GM18505 (cell line): ENCODE results near the gene IFNGR2.

ENCODE experiments used
- ATAC-seq: cut with Tn5 transposase; IDR thresholded peaks from one replicate; pipeline ENCODE4 v1.9.1; 2021; ENCODE audit not compliant: unreplicated experiment
- POLR2A ChIP-seq: IDR thresholded peaks from 4 replicates; pipeline ENCODE4 v1.6.1; 2011; ENCODE audit warnings: borderline replicate concordance; ENCODE audit not compliant: insufficient read depth, insufficient read length; ENCODE audit errors: extremely low read depth

IFNGR2 gene

DNA sequence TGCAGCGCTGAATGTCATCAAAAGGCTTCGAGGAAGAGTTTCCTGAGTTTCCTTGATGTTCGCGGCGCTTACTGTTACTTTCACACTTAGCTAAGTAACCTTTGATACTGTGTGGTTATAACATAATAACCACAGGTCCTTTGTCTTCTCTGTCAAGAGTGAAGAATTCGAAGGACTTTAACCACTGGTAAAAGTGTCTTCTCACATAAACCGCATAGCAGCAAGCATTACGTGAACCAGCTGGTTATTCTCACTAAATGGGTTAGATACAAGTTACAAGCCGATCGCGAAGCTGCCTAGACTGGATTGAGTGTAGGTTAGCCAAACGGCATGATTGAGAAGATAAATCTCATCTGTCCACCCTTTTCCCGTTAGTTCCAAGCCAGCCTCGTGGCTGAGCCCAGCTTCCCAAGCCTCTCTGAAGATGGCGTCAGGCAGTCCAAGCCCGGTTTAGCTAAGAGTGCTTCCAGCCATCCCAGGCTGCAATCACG, 18.3 kb upstream of the IFNGR2 start:
- no peak for ATAC-seq
- no peak for TF ChIP-seq POLR2A

DNA sequence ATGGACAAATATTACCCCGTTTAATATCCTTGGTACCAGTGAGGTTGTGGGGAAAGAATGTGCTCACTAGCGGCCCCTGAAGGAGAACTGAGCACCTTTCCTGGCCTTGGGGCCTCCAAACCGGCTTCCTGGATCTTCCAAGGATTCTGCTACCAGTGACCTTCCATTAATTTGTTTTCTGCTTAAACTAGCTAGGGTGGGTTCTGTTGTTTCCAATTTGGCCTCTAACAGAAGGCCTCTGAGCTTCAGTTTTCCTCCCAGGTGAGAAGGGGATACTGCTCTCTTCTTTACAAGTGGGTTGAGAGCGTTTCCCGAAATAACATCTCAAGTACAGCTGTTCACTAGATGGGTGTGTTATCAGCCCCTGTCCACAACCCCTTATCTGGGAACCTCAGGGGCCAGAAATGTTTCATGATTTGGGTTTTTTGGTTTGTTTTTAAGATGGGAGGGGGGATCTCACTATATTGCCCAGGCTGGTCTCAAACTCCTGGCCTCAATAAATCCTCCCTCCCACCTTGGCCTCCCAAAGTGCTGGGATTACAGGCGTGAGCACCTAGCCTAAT, 16.9 kb upstream of the IFNGR2 start:
- ATAC-seq: no peak
- no peak for TF ChIP-seq POLR2A

DNA sequence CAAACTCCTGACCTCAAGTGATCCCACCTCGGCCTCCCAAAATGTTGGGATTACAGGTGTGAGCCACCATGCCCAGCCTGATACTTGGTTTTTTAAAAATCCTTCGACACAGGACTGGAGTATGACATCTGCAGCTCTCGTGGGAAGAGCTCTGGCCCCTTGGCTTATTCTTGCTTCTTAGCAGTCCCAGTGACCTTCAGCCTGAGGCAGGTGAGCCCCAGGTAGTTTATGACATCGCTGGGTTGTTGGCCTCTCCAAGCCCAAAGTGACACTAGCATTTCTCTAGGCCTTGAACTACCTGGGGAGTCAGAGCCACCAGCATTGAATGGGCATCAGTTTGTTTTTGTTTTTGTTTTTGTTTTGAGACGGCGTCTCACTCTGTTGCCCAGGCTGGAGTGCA, 15.9 kb upstream of the IFNGR2 start:
- ATAC-seq: no peak
- TF ChIP-seq POLR2A: no peak

DNA sequence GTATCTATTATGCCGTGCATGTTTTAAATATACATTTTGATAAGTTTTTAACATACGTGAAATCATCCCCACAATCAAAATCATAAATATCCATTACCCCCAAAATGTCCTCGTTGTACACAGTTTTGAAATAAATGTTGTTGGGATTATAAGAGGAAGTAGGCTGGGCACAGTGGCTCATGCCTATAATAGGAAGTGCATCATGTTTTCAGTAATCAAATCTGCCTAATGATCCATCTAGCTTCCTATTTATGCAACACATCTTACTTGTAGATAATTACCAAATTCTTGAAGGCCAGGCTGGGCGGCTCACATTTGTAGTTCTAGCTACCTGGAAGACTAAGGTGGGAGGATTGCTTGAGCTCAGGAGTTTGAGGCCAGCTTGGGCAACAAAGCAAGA, 15.0 kb upstream of the IFNGR2 start:
- ATAC-seq: no peak
- TF ChIP-seq POLR2A: no peak

DNA sequence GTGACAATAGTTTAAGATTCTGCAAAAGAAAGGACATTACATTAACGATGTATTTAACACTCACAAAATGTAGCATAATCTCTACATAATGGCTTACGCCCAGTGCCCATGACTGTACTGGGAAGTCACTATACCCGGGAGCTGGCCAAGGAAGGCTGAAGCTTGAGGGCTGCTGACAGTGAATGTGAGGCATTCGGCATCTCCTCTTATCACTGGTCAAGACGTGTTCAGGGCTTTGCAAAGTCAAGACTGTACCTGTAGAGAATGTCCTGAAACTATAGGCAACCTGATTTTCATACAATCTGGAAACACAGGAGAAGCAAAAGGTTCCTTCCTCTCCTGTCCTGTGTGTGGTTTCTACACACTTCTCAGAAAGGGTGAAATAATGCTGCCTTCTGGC, 12.7 kb upstream of the IFNGR2 start:
- ATAC-seq: no peak
- no peak for TF ChIP-seq POLR2A

DNA sequence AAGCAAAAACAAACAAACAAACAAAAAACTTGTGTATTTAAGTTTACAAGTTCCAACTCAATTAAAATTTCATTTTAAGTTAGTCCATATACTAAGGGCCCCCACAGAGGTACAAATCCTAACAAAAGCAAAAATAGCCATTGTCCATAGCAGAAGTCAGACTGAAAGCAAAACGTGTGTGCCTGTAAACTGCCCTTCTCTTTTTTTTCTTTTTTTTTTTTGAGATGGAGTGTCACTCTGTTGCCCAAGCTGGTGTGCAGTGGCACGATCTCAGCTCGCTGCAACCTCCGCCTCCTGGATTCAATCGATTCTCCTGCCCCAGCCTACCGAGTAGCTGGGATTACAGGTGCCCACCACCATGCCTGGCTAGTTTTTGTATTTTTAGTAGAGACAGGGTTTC, 11.6 kb upstream of the IFNGR2 start:
- ATAC-seq: no peak
- TF ChIP-seq POLR2A: no peak

DNA sequence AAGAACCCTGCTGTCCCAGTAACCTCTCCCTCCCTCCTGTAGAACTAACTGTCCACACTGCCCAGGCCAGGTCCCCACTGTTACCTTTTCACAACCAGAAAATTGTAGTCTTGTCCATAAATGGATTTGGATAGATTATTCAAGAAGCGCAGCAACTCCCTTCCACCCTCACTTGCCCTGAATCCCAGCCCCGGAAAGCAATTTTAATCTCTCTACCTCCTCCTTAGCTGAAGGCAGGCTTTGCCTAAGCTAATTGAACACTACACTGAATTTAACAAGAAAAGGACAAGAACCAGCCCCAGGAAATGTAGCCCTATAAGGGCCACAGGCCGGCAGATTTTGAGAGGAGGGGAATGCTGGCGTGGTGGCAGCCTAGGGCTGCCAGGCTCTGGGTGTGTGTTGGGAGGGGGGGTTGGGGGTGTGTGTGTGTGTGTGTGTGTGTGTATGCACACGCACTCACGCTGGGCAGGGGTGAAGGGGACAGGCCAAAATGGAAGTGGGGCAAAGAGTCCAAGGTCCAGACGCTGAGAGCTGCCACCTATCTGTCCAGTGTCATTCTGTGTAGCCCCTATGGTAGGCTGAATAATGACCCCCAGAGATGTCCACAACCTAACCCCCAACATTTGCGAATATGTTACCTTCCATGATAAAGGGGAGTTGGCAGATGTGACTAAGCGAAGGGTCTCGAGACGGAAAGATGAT, 10.8 kb upstream of the IFNGR2 start:
- ATAC-seq: no peak
- TF ChIP-seq POLR2A: no peak

DNA sequence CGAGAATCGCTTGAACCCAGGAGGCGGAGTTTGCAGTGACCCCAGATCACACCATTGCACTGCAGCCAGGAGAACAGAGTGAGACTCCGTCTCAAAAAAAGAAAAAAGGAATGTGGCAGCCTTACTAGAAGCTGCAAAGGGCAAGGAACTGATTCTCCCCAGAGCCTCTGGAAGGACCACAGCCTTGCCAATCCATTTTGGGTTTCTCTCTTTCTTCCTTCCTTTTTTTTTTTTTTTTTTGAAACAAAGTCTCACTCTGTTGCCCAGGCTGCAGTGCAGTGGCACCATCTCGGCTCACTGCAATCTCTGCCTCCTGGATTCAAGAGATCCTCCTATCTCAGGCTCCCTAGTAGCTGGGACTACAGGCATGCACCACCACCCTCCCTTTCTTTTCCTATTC, 9.9 kb upstream of the IFNGR2 start:
- no peak for ATAC-seq
- TF ChIP-seq POLR2A: no peak

DNA sequence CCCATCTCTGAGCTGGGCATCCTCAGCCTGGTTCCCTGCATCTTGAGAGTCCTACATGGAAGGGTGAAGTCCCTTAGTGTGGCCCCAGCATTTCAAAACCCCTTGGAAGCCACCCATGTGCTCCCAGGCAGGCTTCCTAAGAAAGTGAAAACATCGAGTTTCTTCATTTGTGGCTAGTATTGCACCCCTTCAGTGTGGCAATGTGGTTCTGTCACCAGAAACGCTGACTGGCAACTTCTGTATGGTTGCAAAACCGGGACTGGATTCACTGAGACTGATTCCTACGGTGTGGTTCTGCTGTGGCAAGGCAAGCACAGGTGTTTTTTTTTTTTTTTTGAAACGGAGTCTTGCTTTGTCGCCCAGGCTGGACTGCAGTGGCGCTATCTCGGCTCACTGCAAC, 9.0 kb upstream of the IFNGR2 start:
- no peak for ATAC-seq
- no peak for TF ChIP-seq POLR2A

DNA sequence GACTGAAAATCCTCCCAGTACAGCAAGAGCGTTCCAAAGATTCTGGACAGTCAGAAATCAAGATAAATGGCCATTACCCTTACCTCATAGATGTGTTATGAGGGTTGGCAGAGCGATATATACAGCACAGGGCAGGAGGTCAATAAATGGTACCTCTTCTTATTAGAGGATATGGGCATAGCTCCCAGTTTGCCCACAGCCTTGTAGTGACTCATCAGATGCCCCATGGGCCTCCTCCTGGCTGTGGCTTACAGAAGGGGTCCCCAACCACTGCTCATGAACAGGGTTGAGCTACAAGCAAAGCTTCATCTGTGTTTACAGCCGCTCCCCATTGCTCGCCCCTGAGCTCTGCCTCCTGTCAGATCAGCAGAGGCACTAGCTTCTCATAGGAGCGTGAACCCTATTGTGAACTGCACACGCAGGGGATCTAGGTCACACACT, 7.3 kb upstream of the IFNGR2 start:
- no peak for TF ChIP-seq POLR2A
- ATAC-seq: no peak

DNA sequence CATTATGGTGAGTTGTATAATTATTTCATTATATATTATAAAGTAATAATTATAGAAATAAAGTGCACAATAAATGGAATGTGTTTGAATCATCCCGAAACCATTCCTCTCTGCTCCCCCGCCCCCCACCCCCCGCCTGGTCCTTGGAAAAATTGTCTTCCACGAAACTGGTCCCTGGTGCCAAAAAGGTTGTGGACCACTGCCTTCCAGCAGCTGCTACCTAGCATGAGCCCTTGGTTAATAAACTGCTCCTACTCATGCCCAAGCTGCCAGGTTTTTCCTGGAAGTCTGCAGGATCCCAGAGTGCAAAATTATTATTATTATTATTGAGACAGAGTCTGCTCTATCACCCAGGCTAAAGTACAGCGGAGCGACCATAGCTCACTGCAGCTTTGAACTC, 6.8 kb upstream of the IFNGR2 start:
- ATAC-seq: no peak
- no peak for TF ChIP-seq POLR2A

DNA sequence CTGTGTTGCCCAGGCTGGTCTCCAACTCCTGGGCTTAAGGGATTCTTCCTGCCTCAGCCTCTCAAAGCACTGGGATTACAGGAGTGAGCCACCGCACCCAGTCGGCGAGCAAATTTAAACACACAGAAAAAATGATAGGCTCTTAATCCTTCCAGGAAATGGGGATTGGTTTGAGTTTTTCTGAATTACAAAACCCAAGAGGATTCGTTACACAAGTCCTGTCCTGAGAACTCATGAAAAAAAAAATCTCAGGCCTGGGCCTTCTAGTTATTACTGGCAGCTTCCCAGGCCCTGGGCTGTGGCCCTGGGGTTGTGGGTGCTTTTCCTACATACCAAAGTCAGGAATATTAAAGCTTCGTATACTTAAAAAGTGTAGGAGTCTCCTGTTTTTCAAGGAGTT, 6.3 kb upstream of the IFNGR2 start:
- TF ChIP-seq POLR2A: no peak
- no peak for ATAC-seq

DNA sequence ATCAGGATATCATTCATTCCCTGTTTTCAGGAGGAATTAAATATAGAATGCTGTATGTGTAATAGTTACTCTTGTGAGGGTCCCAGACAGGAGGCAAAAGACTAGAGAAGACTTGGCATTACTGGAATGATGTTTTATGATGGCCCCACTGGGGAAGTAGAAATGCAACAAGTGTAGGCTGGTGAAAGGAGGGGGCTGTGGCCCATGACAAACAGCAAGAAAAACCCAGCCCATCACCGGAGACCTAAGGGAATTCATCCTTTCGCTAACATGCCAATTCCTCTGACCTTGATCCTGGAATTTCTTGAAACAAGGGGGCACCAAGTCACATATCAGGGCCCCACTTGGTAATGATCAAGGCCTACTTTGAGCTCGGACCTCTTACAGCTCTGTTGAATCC, 5.5 kb upstream of the IFNGR2 start:
- no peak for ATAC-seq
- no peak for TF ChIP-seq POLR2A

DNA sequence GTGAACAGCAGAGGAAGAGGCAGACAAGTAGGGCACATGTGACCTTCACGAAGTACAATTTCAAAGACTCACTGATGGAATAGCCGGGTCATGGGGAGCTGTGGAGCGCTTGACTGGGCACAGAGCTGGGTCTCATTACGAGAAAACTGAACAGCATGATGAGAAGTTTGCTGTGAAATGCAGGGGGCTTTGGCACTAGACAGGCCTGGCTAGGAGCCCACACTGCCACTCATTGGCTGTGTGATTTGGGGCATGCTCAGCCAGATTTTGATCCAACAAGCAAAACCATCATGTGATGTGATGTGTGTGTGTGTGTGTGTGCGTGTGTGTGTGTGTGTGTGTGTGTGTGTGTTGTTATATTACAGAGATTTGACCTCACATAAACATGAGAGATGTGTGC, 4.9 kb upstream of the IFNGR2 start:
- no peak for TF ChIP-seq POLR2A
- ATAC-seq: no peak
